ENCODE results near the gene COL17A1. TPM values are rescaled to one million over a fixed set of nuclear protein-coding genes. Genes with fewer than 3 reads are reported as not detected.

The COL17A1 gene
- total RNA-seq, 4 donors from 2014 or later, result under 0.01 to 0.19 TPM; not detected in 2

DNA sequence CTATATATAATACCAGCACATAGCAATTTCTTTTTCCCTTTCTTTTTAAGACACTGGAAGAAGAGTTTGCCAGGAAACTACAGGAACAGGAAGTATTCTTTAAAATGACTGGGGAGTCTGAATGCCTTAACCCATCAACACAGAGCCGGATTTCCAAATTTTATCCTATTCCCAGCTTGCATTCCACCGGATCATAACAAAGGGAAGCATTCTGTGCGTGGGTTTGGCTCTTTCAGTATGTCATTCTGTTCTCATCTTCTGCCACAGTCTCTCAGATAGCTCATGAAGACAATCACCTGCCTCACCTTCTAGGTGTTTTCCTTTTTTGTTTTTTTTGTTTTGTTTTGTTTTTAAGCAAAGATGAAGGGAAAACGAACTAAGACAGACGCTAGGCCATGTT, 60.2 kb downstream of the COL17A1 start:
- TF ChIP-seq, protein P1, sequence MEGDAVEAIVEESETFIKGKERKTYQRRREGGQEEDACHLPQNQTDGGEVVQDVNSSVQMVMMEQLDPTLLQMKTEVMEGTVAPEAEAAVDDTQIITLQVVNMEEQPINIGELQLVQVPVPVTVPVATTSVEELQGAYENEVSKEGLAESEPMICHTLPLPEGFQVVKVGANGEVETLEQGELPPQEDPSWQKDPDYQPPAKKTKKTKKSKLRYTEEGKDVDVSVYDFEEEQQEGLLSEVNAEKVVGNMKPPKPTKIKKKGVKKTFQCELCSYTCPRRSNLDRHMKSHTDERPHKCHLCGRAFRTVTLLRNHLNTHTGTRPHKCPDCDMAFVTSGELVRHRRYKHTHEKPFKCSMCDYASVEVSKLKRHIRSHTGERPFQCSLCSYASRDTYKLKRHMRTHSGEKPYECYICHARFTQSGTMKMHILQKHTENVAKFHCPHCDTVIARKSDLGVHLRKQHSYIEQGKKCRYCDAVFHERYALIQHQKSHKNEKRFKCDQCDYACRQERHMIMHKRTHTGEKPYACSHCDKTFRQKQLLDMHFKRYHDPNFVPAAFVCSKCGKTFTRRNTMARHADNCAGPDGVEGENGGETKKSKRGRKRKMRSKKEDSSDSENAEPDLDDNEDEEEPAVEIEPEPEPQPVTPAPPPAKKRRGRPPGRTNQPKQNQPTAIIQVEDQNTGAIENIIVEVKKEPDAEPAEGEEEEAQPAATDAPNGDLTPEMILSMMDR (IDR thresholded peaks at IDR 0.05; ENCODE audit: low read depth), result no peak

DNA sequence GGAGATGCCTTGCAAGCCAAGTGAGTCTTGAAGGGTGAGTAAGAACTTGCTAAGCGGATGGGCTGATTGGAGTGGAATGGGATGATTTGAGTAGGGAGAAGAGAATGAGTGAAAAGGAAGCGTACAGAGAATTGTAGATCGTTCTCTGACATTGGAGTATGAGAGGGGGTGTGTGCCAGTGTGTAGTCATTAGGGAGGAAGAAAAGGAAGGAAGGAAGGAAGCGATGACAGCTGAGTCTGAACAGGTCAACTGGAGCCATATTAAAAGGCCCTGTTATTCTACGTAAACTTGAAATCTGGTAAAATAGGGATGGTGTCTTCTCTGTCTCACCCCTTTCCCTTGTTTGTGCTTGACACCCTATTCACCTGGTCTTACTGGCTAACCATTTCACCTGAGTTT, 63.7 kb downstream of the COL17A1 start:
- TF ChIP-seq, protein P1 (IDR thresholded peaks at IDR 0.05; ENCODE audit: low read depth), result no peak

DNA sequence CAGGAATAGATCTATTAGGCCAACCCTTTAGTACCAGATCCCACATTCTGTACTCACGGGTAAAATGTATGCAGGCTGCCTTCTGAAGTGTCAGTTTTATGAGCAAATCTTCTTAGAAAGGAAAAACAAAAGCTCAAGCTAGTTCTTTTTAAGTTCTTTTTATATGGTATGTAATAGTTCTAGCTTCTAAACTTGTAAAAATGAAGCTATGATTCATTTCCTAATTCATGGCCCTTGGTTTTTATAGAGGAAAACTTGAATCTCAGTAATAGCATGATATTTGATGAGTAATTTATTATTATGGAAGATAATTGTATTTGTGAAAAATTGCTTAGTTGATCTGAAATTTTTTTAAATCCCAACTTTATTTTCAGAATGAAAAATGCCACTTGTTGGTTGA, 64.4 kb downstream of the COL17A1 start:
- TF ChIP-seq, protein P1 (IDR thresholded peaks at IDR 0.05; ENCODE audit: low read depth), result no peak

DNA sequence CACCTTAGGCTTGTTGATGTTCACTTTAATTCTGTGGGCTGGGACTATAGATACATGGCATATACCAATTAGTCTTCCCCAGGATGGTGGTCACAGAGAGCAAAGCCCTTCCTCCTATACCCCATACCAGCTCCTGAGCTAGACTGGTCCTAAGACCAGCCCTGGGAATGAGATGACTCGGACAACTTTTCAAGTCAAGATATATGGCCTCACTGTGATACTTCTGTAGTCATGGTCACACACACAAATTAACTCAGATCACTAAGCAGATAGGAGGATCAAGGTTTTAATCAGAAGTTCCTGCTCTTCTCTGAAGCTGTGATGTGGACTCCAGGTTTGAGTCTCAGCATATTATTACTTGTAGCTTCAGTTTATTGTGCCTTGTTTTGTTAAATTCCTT, 65.7 kb downstream of the COL17A1 start:
- TF ChIP-seq, protein P1 (IDR thresholded peaks at IDR 0.05; ENCODE audit: low read depth), result no peak

DNA sequence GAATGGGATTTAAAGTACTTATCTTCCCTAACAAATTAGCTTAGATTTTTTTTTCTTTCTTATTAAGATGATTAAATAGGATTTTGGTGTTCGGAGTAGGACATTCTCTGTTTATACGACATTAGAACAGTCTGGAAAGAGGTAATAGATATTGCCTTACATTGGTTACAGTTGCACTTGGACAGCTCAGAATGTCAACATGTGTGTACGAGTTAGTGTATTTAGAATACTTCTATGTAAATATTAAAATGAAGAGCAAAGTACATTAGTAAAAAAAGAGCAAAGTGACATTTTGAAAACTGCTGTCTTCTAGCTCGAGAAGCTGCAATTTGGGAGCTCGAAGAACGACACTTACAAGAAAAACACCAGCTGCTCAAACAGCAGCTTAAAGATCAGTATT, 67.2 kb downstream of the COL17A1 start:
- TF ChIP-seq, protein P1 (IDR thresholded peaks at IDR 0.05; ENCODE audit: low read depth), result no peak

DNA sequence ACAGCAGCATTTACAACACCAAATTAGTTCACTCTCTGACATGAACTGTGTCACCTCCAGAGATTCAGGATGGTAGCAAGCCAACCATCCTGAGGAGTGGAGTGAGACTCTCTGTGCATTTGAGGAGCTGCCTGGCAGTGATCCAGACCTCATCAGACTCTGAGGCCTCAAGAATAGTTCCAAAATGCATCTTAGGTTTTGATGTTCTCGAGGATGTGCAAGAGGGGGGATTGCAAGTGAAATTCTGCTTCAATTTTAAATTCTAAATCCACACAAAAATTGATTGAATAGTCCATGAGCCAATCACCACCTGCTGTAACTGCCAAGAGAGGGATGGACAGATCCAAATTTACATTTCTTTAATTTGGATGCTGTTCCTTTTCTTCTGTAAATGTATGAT, 69.0 kb downstream of the COL17A1 start:
- TF ChIP-seq, protein P1 (IDR thresholded peaks at IDR 0.05; ENCODE audit: low read depth), result no peak

DNA sequence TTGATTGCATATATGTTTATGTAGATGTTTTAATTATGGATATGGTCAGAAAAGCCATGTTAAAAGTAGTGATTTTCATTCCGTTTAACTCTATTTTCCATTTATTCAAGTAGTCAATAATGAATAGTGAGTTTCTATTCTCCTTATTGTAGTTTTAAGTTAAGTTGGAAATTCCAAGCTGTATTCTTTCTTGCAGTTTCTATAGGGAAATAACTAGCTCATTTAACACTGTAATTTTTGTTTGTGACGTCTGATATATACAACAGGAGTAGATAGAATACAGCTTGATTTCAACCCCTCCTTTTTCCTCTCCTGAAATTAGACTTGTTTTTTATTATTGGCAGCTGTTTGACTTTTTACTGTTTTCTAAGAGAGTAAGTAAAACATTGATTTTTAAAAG, 71.5 kb downstream of the COL17A1 start:
- TF ChIP-seq, protein P1 (IDR thresholded peaks at IDR 0.05; ENCODE audit: low read depth), result no peak

Data from subcutaneous adipose tissue (tissue), 4 donors.